GM18505 (cell line): ENCODE results near the gene APOH.

Source experiments
- ATAC-seq: cut with Tn5 transposase; IDR thresholded peaks from one replicate; pipeline ENCODE4 v1.9.1; 2021; ENCODE audit not compliant: unreplicated experiment
- POLR2A ChIP-seq: IDR thresholded peaks from 4 replicates; pipeline ENCODE4 v1.6.1; 2011; ENCODE audit warnings: borderline replicate concordance; ENCODE audit not compliant: insufficient read depth, insufficient read length; ENCODE audit errors: extremely low read depth

Gene APOH

DNA sequence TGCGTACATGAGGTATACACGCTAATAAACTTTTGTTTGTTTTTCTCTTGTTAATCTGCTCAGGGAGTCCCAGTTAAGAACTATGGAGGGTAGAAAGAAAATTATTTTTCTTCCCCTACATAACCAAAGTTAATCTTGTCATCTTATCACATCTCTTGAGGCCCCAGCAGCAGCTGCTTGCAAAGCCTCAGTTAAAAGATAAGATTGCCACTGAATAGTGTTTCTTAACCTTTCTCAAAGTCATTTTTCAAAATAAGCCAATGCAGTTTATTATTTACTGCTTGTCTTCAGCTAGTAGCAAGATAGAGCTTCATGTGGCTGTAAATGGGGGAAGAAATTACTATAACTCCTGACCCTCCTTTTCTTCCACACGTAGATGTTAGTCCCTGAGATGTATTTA lies 21.5 kb upstream of the APOH start:
- TF ChIP-seq POLR2A: no peak

GRCh38 chr17:66248285-66248684 lies 19.1 kb upstream of the APOH start:
- ATAC-seq: no peak
- no peak for TF ChIP-seq POLR2A

More for the DNA sequence above, 21.5 kb upstream of the APOH start:
- ATAC-seq: no peak

DNA sequence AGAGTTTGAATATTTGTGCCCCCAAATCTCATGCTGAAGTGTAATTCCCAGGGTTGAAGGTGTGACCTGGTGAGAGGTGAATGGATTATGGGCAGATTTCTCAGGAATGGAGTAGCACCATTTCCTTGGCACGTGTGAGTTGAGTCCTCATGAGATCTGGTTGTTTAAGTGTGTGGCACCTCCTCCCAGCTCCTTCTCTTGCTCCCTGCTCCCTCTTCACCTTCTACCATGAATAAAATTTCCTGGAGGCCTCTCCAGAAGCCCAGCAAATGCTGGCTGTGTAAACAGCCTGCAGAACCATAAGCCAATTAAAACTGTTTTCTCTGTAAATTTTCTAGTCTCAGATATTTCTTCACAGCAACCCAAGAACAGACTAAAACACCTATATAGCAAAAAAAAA lies 12.6 kb upstream of the APOH start:
- ATAC-seq: no peak
- TF ChIP-seq POLR2A: no peak

GRCh38 chr17:66240630-66241029 lies 11.4 kb upstream of the APOH start:
- ATAC-seq: no peak
- no peak for TF ChIP-seq POLR2A

DNA sequence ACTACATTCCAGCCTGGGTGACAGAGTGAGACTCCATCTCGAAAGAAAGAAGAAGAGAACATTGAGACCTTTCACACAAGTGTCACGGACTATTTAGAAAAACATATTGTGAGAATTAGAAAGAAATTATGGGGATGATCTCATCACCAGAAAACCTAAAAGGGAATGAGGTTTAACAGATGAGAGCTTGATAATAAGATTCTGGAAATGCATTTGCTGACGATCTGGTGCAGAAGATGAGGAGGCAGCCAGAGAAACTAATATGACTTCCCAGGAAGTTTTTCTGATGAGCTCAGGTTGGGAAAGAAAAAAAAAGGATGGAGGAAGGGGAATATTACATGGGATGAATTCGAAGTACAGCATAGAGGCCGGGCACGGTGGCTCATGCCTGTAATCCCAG lies 10.8 kb upstream of the APOH start:
- ATAC-seq: no peak
- no peak for TF ChIP-seq POLR2A

DNA sequence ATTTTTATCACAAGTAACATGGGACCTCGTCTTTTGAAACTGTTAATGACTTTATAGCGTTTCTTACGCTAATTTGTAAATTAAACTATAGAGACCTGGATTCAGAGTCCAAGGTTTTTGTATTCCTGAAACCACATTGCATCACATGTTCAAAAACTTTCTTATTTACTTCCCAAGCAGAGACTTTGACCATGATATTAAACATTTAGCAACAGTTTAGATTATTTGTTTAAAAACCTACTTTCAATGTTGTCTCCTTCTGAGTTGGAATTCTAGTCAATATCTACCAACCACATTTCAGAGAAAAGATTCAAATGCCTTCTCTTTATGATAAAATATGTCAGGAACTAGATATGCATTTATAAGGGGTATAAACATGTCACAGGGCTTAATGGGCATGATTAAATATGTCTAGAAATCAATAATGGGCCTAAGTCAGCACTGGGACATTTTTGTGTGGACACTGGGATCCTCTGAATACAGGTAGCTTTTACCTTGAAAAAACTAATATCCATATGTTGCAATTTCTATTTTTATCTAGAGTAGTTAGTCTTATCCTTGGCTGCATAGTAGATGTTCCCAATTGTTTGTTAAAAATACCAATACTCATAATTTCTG lies 6.3 kb upstream of the APOH start:
- no peak for TF ChIP-seq POLR2A
- ATAC-seq: no peak

GRCh38 chr17:66234611-66235010 lies 5.4 kb upstream of the APOH start:
- TF ChIP-seq POLR2A: no peak
- ATAC-seq: no peak

GRCh38 chr17:66233023-66233753 lies 4.0 kb upstream of the APOH start:
- no peak for TF ChIP-seq POLR2A
- ATAC-seq: no peak

- TF ChIP-seq POLR2A: no peak
- ATAC-seq: no peak
These were observed 1.8 kb upstream of the APOH start for GRCh38 chr17:66230922-66231591.

DNA sequence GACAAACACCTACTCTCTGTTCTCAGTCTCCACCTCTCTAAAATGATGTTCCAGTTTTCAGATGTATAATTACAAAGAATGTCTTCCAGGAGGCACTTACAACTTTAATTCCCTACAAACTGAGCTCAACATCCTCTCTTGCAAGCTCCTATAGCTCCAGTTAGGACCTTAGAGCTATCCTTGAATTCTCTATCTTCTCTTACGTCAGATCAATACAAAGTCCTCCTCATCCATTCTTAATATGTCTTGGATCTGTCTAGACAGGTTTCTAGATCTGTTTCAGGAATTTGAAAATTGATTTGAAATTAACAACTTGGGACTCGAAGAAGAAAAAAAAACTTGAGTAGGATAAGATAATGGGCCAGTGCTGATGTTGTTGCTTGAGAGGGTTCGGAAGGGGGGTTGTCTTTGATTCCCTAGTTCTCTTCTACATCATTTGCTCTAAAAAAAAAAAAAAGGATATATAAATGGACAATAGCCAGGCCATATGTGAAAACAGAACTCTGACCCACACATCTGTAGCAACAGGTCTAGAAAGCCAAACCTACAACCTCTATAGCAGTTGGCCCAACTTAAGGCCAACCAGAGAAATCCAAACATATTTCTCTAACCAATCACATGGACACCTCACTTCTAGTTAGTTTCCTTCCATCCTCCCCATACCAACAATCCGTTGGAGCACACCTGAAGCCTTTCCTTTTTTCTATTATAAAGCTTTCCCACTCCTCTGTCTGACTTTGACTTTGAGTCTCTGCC lies 746 bp upstream of the APOH start:
- TF ChIP-seq POLR2A: no peak
- no peak for ATAC-seq

DNA sequence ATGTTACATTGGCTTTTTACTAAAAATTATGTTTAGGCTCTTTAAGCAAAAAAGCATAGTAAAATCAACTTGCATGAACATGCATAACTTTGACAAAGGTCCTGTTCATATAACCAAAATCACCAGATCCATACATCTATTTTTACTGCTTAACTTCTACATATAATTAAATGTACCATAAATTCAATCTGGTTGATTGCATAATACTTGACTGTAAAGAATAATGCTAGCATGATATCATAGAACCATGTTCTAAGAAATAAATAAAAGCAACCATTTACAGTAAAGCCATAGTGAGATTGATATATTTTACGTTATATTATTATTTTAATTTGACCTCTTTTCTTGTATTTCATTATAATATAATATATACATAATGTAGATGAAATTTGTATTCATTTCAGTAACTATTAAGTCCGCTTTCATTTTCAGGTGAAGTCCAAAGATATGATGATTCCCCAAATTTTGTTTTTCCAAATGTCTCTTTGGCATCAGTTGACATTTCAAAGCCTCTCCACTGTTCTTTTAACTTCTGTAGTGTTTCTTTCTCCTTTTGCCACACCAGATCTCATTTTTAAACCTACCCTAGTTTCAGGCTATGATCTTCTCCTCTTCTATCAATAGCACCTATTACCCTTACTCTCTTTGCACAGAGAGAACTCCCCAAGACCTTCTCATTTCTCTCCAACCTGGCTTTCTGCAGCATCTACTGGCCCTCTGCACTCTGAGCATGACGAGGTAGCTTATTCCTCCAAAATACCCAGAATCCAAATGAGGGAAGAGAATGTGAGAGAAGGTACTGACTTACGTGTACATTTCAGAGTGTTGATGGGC lies 1.8 kb downstream of the APOH start:
- ATAC-seq: no peak
- TF ChIP-seq POLR2A: no peak

DNA sequence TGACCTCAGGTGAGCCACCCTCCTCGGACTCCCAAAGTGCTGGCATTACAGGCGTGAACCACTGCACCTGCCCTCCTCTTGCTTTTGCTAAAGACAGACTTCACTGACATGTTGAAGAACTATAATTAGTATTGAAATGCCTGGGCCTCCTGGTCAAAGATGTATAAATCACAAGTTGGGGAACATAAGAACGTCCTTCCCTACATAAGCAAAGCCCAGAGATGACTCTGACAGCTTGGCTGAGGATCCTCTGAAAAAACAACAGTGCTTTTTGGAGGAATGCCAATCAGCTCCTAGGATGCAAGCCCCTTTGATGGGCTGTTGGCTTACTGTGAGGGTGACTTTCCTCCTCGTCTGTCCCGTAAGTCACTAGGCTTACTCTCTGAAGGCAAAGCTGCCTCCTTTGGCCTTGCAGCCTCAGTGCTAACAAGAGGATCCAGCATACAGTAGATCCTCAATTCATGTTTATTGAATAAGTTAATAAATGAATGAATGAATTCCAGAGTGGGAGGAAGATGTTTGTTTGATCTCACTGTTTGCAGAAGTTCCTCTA lies 6.3 kb downstream of the APOH start:
- TF ChIP-seq POLR2A: no peak
- no peak for ATAC-seq
